K562 (cell line): Measurements from ENCODE around the gene CDH1. TPM values are rescaled to one million over a fixed set of nuclear protein-coding genes. Genes with fewer than 3 reads are reported as not detected.

Source experiments
- ATAC-seq: fragments of 200-7000 bp; cut with Tn5 transposase; 3 replicates; pipeline ENCODE4 v1.9.1; 2020; ENCODE audit warnings: moderate library complexity
- BruUV-seq: library from RNA; stranded (reverse); fragments of 400-500 nt; replicated peaks from 2 replicates; lab custom pipeline; 2021; lab: Mats Ljungman, UMichigan
- CTCF ChIA-PET: fragments of 300-600 bp; formaldehyde crosslinking; extraction: SDS; loops from one replicate; lab custom pipeline; 2021; ENCODE audit warnings: low intra/inter-chr PET ratio; lab: Yijun Ruan, JAX
- POLR2A ChIA-PET: fragments of 300-600, 350-650 bp; sonication (Branson Sonifier 250); formaldehyde crosslinking; extraction: SDS; loops from one replicate; lab custom pipeline; 2021; ENCODE audit warnings: antibody characterized with exemption, inconsistent platforms; lab: Yijun Ruan, JAX
- DNase-seq, 4 experiments: peaks; one replicate each; pipeline versions ENCODE4 v3.0.0 to v3.0.0-alpha.2; 2011 to 2018; ENCODE audit warnings: low spot score in 3 of 4, mixed read lengths in 3 of 4; ENCODE audit errors: extremely low read depth in 1 of 4
- FAIRE-seq: peaks from 2 replicates; lab custom pipeline; 2011; peaks lifted over from hg19 to GRCh38; lab: Jason Lieb, UNC
- H2AFZ ChIP-seq: 2 replicates; pipeline ENCODE4 v1.6.0; 2011; ENCODE audit warnings: low read depth, low read length, control low read depth, inconsistent platforms
- H3K27ac ChIP-seq: fragments of 200-600 bp; 3 replicates; pipeline ENCODE4 v1.8.0; 2011; ENCODE audit warnings: low read depth, mild to moderate bottlenecking, control low read depth, inconsistent platforms, low read length, moderate library complexity, mixed read lengths; ENCODE audit errors: extremely low read depth
- H3K27me3 ChIP-seq, 2 experiments: fragments of 300-600 bp in 1 of 2; 2 replicates in 1 of 2; 3 replicates in 1 of 2; pipeline versions ENCODE4 v1.6.0 to v1.8.0; 2011; ENCODE audit warnings: inconsistent platforms in 2 of 2, low read length in 2 of 2, mild to moderate bottlenecking in 1 of 2, mixed read lengths in 1 of 2, moderate library complexity in 1 of 2; ENCODE audit not compliant: control insufficient read depth in 2 of 2, insufficient read depth in 2 of 2
- H3K36me3 ChIP-seq: fragments of 300-600 bp; 3 replicates; pipeline ENCODE4 v1.8.0; 2011; ENCODE audit warnings: mild to moderate bottlenecking, low read length, inconsistent platforms; ENCODE audit not compliant: control insufficient read depth, insufficient read depth
- H3K4me1 ChIP-seq, 2 experiments: fragments of 200-600 bp in 1 of 2; replicated peaks in 1 of 2; 2 replicates in 1 of 2; 3 replicates in 1 of 2; pipeline versions ENCODE4 v1.5.1 to v1.8.0; 2011; ENCODE audit warnings: inconsistent platforms in 2 of 2, low read length in 2 of 2, mild to moderate bottlenecking in 1 of 2, mixed read lengths in 1 of 2, moderate library complexity in 1 of 2; ENCODE audit not compliant: control insufficient read depth in 2 of 2, insufficient read depth in 2 of 2
- H3K4me2 ChIP-seq: 2 replicates; pipeline ENCODE4 v1.6.1; 2011; ENCODE audit warnings: low read length, control low read depth, inconsistent platforms, mixed read lengths; ENCODE audit not compliant: insufficient read depth
- H3K4me3 ChIP-seq: fragments of 200-600 bp; sonication (generic), shearing (Covaris generic); 2 replicates; pipeline ENCODE4 v1.5.1; 2016; ENCODE audit warnings: control low read depth, inconsistent platforms
- H3K79me2 ChIP-seq: fragments of 200-600 bp; 3 replicates; pipeline ENCODE4 v1.8.0; 2011; ENCODE audit warnings: low read length, inconsistent platforms; ENCODE audit not compliant: control insufficient read depth, insufficient read depth
- H3K9ac ChIP-seq, 2 experiments: 2 replicates each; pipeline versions ENCODE4 v1.6.0 to v1.6.1; 2011; ENCODE audit warnings: low read depth in 2 of 2, low read length in 2 of 2, control low read depth in 1 of 2, inconsistent platforms in 1 of 2, mild to moderate bottlenecking in 1 of 2, mixed read lengths in 1 of 2; ENCODE audit not compliant: insufficient read depth in 1 of 2
- H3K9me1 ChIP-seq: one replicate; pipeline ENCODE4 v1.6.0; 2011; ENCODE audit warnings: inconsistent platforms, mild to moderate bottlenecking, low read length, moderate library complexity; ENCODE audit not compliant: control insufficient read depth, insufficient read depth
- H3K9me3 ChIP-seq: replicated peaks from 2 replicates; pipeline ENCODE4 v1.5.1; 2011; ENCODE audit warnings: low read depth, low read length, inconsistent platforms; ENCODE audit not compliant: control insufficient read depth, insufficient read depth
- H4K20me1 ChIP-seq: replicated peaks from 2 replicates; pipeline ENCODE4 v1.6.1; 2011; ENCODE audit warnings: low read length, inconsistent platforms, mixed read lengths; ENCODE audit not compliant: control insufficient read depth, insufficient read depth
- ATF6 ChIP-seq: sonication (generic); formaldehyde crosslinking; IDR thresholded peaks from 2 replicates; pipeline ENCODE4 v1.4.0; 2020; ENCODE audit warnings: mild to moderate bottlenecking, missing genetic modification reagents
- ETV1 ChIP-seq: fragments of 450-650 bp; conservative IDR thresholded peaks from 2 replicates; pipeline ENCODE4 v1.6.1; 2016; ENCODE audit warnings: missing genetic modification characterization, control low read depth, low read depth, missing compliant biosample characterization
- GATA2 ChIP-seq: sonication (generic); formaldehyde crosslinking; IDR thresholded peaks from 2 replicates; pipeline ENCODE4 v1.4.0; 2020; ENCODE audit warnings: mild to moderate bottlenecking, missing genetic modification reagents
- HMG20B ChIP-seq: fragments of 250-450 bp; sonication (Bioruptor Pico); IDR thresholded peaks from 2 replicates; pipeline ENCODE4 v1.5.0; 2021; ENCODE audit warnings: mild to moderate bottlenecking
- PHF21A ChIP-seq: fragments of 450-650 bp; IDR thresholded peaks from 2 replicates; pipeline ENCODE4 v1.6.1; 2017; ENCODE audit warnings: low read depth, borderline replicate concordance
- RNF2 ChIP-seq: sonication (generic); IDR thresholded peaks from 2 replicates; pipeline ENCODE4 v1.6.1; 2016
- WHSC1 ChIP-seq: IDR thresholded peaks from one replicate; pipeline ENCODE4 v1.6.1; 2012; ENCODE audit warnings: low read length, control low read depth, inconsistent platforms
- ZBED1 ChIP-seq: IDR thresholded peaks from 2 replicates; pipeline ENCODE4 v1.6.1; 2014
- ZFX ChIP-seq: sonication (generic); formaldehyde crosslinking; IDR thresholded peaks from 2 replicates; pipeline ENCODE4 v1.8.0; 2022; ENCODE audit warnings: mild to moderate bottlenecking, missing genetic modification reagents, moderate library complexity
- ZNF282 ChIP-seq: sonication (generic); formaldehyde crosslinking; IDR thresholded peaks from 2 replicates; pipeline ENCODE4 v1.8.1; 2023; ENCODE audit warnings: missing genetic modification reagents
- WGBS: fragments of 100-300 bp; shearing (Covaris generic); methylation state at CpG from one replicate; pipeline ENCODE4 v1.1.6; 2016; ENCODE audit warnings: low coverage, mixed read lengths; ENCODE audit not compliant: insufficient coverage; ENCODE audit errors: missing lambda C conversion rate; 5-methylcytosine and 5-hydroxymethylcytosine counted together
- in situ Hi-C: fragments of 300-500 bp; cut with MboI; formaldehyde crosslinking; loops from 4 replicates; pipeline ENCODE4 v1.15.0; 2018; ENCODE audit warnings: inconsistent platforms, mixed read lengths
- intact Hi-C: fragments of 100-400 bp; cut with micrococcal nuclease; formaldehyde crosslinking; loops from 2 replicates; pipeline ENCODE4 v1.14.2; 2022
- polyA plus RNA-seq, 8 experiments: library from polyadenylated mRNA; depleted of rRNA in 4 of 8; stranded (reverse) in 5 of 8; unstranded in 3 of 8; fragments of >200 nt; fragmentation: Nextera tagmentation in 2 of 8; fragmentation: Illumina TruSeq in 1 of 8; extraction: Ambion mirVana in 2 of 8; extraction: Trizol in 1 of 8; gene quantifications; 2 replicates each; pipeline versions ENCODE4 v1.2.1 to v1.2.3, GENCODE V29; 2011 to 2014; ENCODE audit warnings: inconsistent platforms in 1 of 8, missing spikeins in 1 of 8
- total RNA-seq, 7 experiments: library from RNA; depleted of rRNA in 6 of 7; stranded (reverse); fragments of >200 nt in 6 of 7; fragmentation: Illumina TruSeq in 2 of 7; extraction: Trizol in 2 of 7; gene quantifications; 2 replicates each; pipeline versions ENCODE4 v1.2.1 to v1.2.3, GENCODE V29; 2011 to 2021; ENCODE audit warnings: low replicate concordance in 1 of 7

The CDH1 gene
- total and polyA plus RNA-seq, 9 of the 15 experiments (the other 6 are each of a cell fraction or from before 2014, with no cell fraction given): 0.01 to 0.69 TPM; not detected in 7

GRCh38 chr16:68851601-68852000 is 114.5 kb downstream of the CDH1 start:
- intact Hi-C loops: no loop called here
- Histone ChIP-seq H3K4me2 (no peak overlapping the region), H3K9ac (no peak overlapping the region), H3K9me1 (no peaks in the 10 kb centered on the region), H4K20me1 (no peaks in the 10 kb centered on the region), H3K27ac (no peak overlapping the region), H3K4me3 (no peak overlapping the region), H3K4me1 (no peaks in the 10 kb centered on the region; a peak in 1 of 5 replicates), H2AFZ (no peak overlapping the region), H3K79me2 (no peaks in the 10 kb centered on the region), H3K36me3 (no peaks in the 10 kb centered on the region), H3K27me3 (no peaks in the 10 kb centered on the region), H3K9me3 (no peaks in the 10 kb centered on the region)
- POLR2A ChIA-PET: no interaction called here
- in situ Hi-C loops: no loop called here
- TF ChIP-seq ZFX (no peak), GATA2 (CRISPR knock-in tag) (no peak), ZBED1 (no peak), ZNF282 (no peak), ETV1 (tag) (no peak), WHSC1 (no peak), PHF21A (no peak), HMG20B (CRISPR knock-in tag) (no peak), RNF2 (no peak), ATF6 (no peak)
- 61% methylated on average over 2 of the region's 2 CpGs for WGBS
- no peak for DNase-seq
- FAIRE-seq: no peak
- CTCF ChIA-PET: no interaction called here
- ATAC-seq: no peak
- BruUV-seq: no TSS peak
